H1 (cell line): ENCODE results near the gene GNB3. TPM values are rescaled to one million over a fixed set of nuclear protein-coding genes. Genes with fewer than 3 reads are reported as not detected.

Experiments
- CTCF ChIA-PET: fragments of 300-600 bp; sonication (Branson Sonifier 250); formaldehyde crosslinking; loops from one replicate; lab custom pipeline; 2021; ENCODE audit not compliant: partially characterized antibody; lab: Charles Lee
- POLR2A ChIA-PET: fragments of 300-600 bp; sonication (Branson Sonifier 250); formaldehyde crosslinking; loops from one replicate; lab custom pipeline; 2021; ENCODE audit warnings: inconsistent platforms; ENCODE audit not compliant: partially characterized antibody; lab: Charles Lee
- DNase-seq, 2 experiments: peaks; one replicate each; pipeline versions ENCODE4 v3.0.0 to v3.0.0-alpha.2; 2010 to 2022; ENCODE audit warnings: low spot score in 2 of 2, low read depth in 1 of 2, mixed read lengths in 1 of 2
- FAIRE-seq: peaks from 2 replicates; lab custom pipeline; 2011; peaks lifted over from hg19 to GRCh38; lab: Jason Lieb, UNC
- H2AFZ ChIP-seq: 2 replicates; pipeline ENCODE4 v1.8.1; 2012; ENCODE audit warnings: low read length, inconsistent platforms
- H2AK5ac ChIP-seq: 2 replicates; pipeline ENCODE4 v1.6.1; 2013; ENCODE audit warnings: low read depth, low read length
- H2BK120ac ChIP-seq: replicated peaks from 2 replicates; pipeline ENCODE3; 2013; ENCODE audit warnings: low read depth, low read length, inconsistent platforms
- H2BK12ac ChIP-seq: 2 replicates; pipeline ENCODE4 v1.6.1; 2013; ENCODE audit warnings: low read depth, low read length
- H2BK15ac ChIP-seq: 2 replicates; pipeline ENCODE4 v1.6.1; 2013; ENCODE audit warnings: low read length
- H2BK20ac ChIP-seq: 2 replicates; pipeline ENCODE4 v1.6.1; 2013; ENCODE audit warnings: low read length
- H2BK5ac ChIP-seq: 2 replicates; pipeline ENCODE4 v1.6.1; 2013; ENCODE audit warnings: low read depth, low read length
- H3K14ac ChIP-seq: 2 replicates; pipeline ENCODE4 v1.6.1; 2013; ENCODE audit warnings: inconsistent platforms; ENCODE audit not compliant: insufficient read length
- H3K18ac ChIP-seq: 2 replicates; pipeline ENCODE4 v1.6.1; 2013; ENCODE audit warnings: low read length; ENCODE audit errors: extremely low read depth
- H3K23ac ChIP-seq: 2 replicates; pipeline ENCODE4 v1.6.1; 2013; ENCODE audit warnings: inconsistent platforms; ENCODE audit not compliant: insufficient read length
- H3K23me2 ChIP-seq: 2 replicates; pipeline ENCODE4 v1.6.1; 2013; ENCODE audit warnings: low read depth, low read length
- H3K27ac ChIP-seq: 2 replicates; pipeline ENCODE4 v1.6.1; 2011; ENCODE audit warnings: low read depth, low read length, inconsistent platforms
- H3K27me3 ChIP-seq, 4 experiments: replicated peaks in 1 of 4; 1 replicate in 1 of 4; 2 replicates in 3 of 4; pipeline versions ENCODE4 v1.6.1 to v1.8.1; 2011 to 2013; ENCODE audit warnings: low read length in 3 of 4, mild to moderate bottlenecking in 3 of 4, inconsistent platforms in 2 of 4, mixed read lengths in 2 of 4, moderate library complexity in 1 of 4; ENCODE audit not compliant: control insufficient read depth in 3 of 4, insufficient read depth in 3 of 4; ENCODE audit errors: extremely low read depth in 1 of 4
- H3K36me3 ChIP-seq, 4 experiments: 2 replicates each; pipeline versions ENCODE4 v1.6.1 to v1.8.1; 2011 to 2013; ENCODE audit warnings: mild to moderate bottlenecking in 4 of 4, low read length in 3 of 4, moderate library complexity in 2 of 4, control low read depth in 1 of 4, inconsistent platforms in 1 of 4; ENCODE audit not compliant: insufficient read depth in 4 of 4, control insufficient read depth in 2 of 4
- H3K4ac ChIP-seq: replicated peaks from 2 replicates; pipeline ENCODE3; 2013; ENCODE audit warnings: low read length, low read depth, mixed read lengths, inconsistent platforms; ENCODE audit not compliant: insufficient read length
- H3K4me1 ChIP-seq, 4 experiments: replicated peaks in 1 of 4; 1 replicate in 1 of 4; 2 replicates in 3 of 4; pipeline versions ENCODE4 v1.6.1 to v1.8.1; 2011 to 2013; ENCODE audit warnings: low read length in 3 of 4, inconsistent platforms in 2 of 4, mixed read lengths in 1 of 4; ENCODE audit not compliant: insufficient read depth in 4 of 4, control insufficient read depth in 3 of 4
- H3K4me2 ChIP-seq, 2 experiments: 2 replicates each; pipeline versions ENCODE4 v1.6.1 to v1.8.1; 2011 to 2013; ENCODE audit warnings: low read depth in 2 of 2, low read length in 2 of 2, control low read depth in 1 of 2, inconsistent platforms in 1 of 2, mild to moderate bottlenecking in 1 of 2; ENCODE audit not compliant: insufficient read depth in 1 of 2
- H3K4me3 ChIP-seq, 4 experiments: fragments of 200-600, 300-600 bp in 1 of 4; sonication (generic), shearing (Covaris generic), sonication (Bioruptor Twin) in 1 of 4; 2 replicates each; pipeline versions ENCODE4 v1.5.1 to v1.8.1; 2011 to 2016; ENCODE audit warnings: low read length in 4 of 4, low read depth in 3 of 4, control low read depth in 2 of 4, inconsistent platforms in 2 of 4, mild to moderate bottlenecking in 2 of 4, mixed read lengths in 1 of 4, moderate library complexity in 1 of 4; ENCODE audit not compliant: insufficient read depth in 2 of 4; ENCODE audit errors: extremely low read depth in 1 of 4
- H3K56ac ChIP-seq: replicated peaks from 2 replicates; pipeline ENCODE3; 2013; ENCODE audit warnings: low read depth, mild to moderate bottlenecking, mixed read lengths, low read length, inconsistent platforms; ENCODE audit not compliant: insufficient read length
- H3K79me1 ChIP-seq: 2 replicates; pipeline ENCODE4 v1.6.1; 2013; ENCODE audit warnings: low read depth, low read length, control low read depth
- H3K79me2 ChIP-seq, 2 experiments: 2 replicates each; pipeline versions ENCODE4 v1.6.1 to v1.8.1; 2012 to 2013; ENCODE audit warnings: low read length in 2 of 2, mild to moderate bottlenecking in 2 of 2, inconsistent platforms in 1 of 2; ENCODE audit not compliant: insufficient read depth in 2 of 2, control insufficient read depth in 1 of 2
- H3K9ac ChIP-seq, 4 experiments: replicated peaks in 1 of 4; 1 replicate in 1 of 4; 2 replicates in 3 of 4; pipeline versions ENCODE4 v1.6.1 to v1.8.1; 2011 to 2013; ENCODE audit warnings: low read depth in 3 of 4, low read length in 3 of 4, control low read depth in 2 of 4, mild to moderate bottlenecking in 2 of 4, moderate library complexity in 2 of 4, inconsistent platforms in 1 of 4; ENCODE audit errors: extremely low read depth in 1 of 4
- H3K9me3 ChIP-seq, 2 experiments: 2 replicates each; pipeline versions ENCODE4 v1.6.1 to v1.8.1; 2012 to 2013; ENCODE audit warnings: mild to moderate bottlenecking in 2 of 2, moderate library complexity in 2 of 2, control low read depth in 1 of 2, inconsistent platforms in 1 of 2, low read depth in 1 of 2, low read length in 1 of 2, mixed read lengths in 1 of 2; ENCODE audit not compliant: insufficient read depth in 2 of 2
- H4K20me1 ChIP-seq, 2 experiments: replicated peaks in 1 of 2; 2 replicates each; pipeline versions ENCODE3 to v1.8.1; 2011 to 2013; ENCODE audit warnings: inconsistent platforms in 2 of 2, low read length in 2 of 2, mild to moderate bottlenecking in 1 of 2; ENCODE audit not compliant: insufficient read depth in 2 of 2, control insufficient read depth in 1 of 2
- H4K5ac ChIP-seq: 2 replicates; pipeline ENCODE4 v1.6.1; 2013; ENCODE audit warnings: low read length, low read depth, mixed read lengths, inconsistent platforms; ENCODE audit not compliant: insufficient read length
- H4K8ac ChIP-seq: 2 replicates; pipeline ENCODE4 v1.8.0; 2013; ENCODE audit warnings: mild to moderate bottlenecking, moderate library complexity, low read length, inconsistent platforms; ENCODE audit not compliant: insufficient read depth; ENCODE audit errors: extremely low read depth
- H4K91ac ChIP-seq: replicated peaks from 2 replicates; pipeline ENCODE3; 2013; ENCODE audit warnings: low read length, mixed read lengths, inconsistent platforms; ENCODE audit not compliant: insufficient read length
- ASH2L ChIP-seq: fragments of 200-600, 300-600 bp; sonication (generic); IDR thresholded peaks from one replicate; pipeline ENCODE4 v1.7.1; 2017; ENCODE audit warnings: low read length
- BACH1 ChIP-seq: IDR thresholded peaks from 2 replicates; pipeline ENCODE4 v1.6.1; 2012; ENCODE audit warnings: low read length, improper control_type of control experiment
- EP300 ChIP-seq, 2 experiments: IDR thresholded peaks; 1 replicate in 1 of 2; 2 replicates in 1 of 2; pipeline ENCODE4 v1.6.1; 2011 to 2012; ENCODE audit warnings: low read depth in 2 of 2, low read length in 2 of 2, mild to moderate bottlenecking in 2 of 2, borderline replicate concordance in 1 of 2, inconsistent platforms in 1 of 2, moderate library complexity in 1 of 2
- HDAC2 ChIP-seq, 2 experiments: fragments of 300-600 bp in 1 of 2; sonication (generic) in 1 of 2; IDR thresholded peaks; 2 replicates each; pipeline ENCODE4 v1.6.1; 2011 to 2012; ENCODE audit warnings: low read depth in 2 of 2, low read length in 2 of 2, mild to moderate bottlenecking in 2 of 2, moderate library complexity in 2 of 2, borderline replicate concordance in 1 of 2, inconsistent platforms in 1 of 2
- HDAC6 ChIP-seq: IDR thresholded peaks from one replicate; pipeline ENCODE4 v1.7.1; 2012; ENCODE audit warnings: low read depth, mild to moderate bottlenecking, inconsistent platforms, low read length, moderate library complexity
- KDM4A ChIP-seq: IDR thresholded peaks from one replicate; pipeline ENCODE4 v1.7.1; 2012; ENCODE audit warnings: low read depth, mild to moderate bottlenecking, moderate library complexity, low read length, inconsistent platforms; ENCODE audit not compliant: severe bottlenecking
- KDM5A ChIP-seq: fragments of 200-600 bp; IDR thresholded peaks from 2 replicates; pipeline ENCODE4 v1.7.1; 2012; ENCODE audit warnings: mild to moderate bottlenecking, low read length, inconsistent platforms, mixed read lengths
- PHF8 ChIP-seq: fragments of 200-600 bp; sonication (generic); conservative IDR thresholded peaks from 2 replicates; pipeline ENCODE4 v1.7.1; 2012; ENCODE audit warnings: low read depth, mild to moderate bottlenecking, inconsistent platforms, low read length, moderate library complexity
- RBBP5 ChIP-seq: IDR thresholded peaks from 2 replicates; pipeline ENCODE4 v1.7.1; 2012; ENCODE audit warnings: low read depth, mild to moderate bottlenecking, inconsistent platforms, low read length, moderate library complexity, borderline replicate concordance
- SP1 ChIP-seq: IDR thresholded peaks from 2 replicates; pipeline ENCODE4 v1.6.1; 2011; ENCODE audit warnings: low read depth, low read length
- SP2 ChIP-seq: IDR thresholded peaks from 2 replicates; pipeline ENCODE4 v1.6.1; 2012; ENCODE audit warnings: mild to moderate bottlenecking, low read length, inconsistent platforms
- TAF7 ChIP-seq: optimal IDR thresholded peaks from 2 replicates; pipeline ENCODE3; 2011; ENCODE audit warnings: low read depth, mild to moderate bottlenecking, inconsistent platforms, low read length, moderate library complexity, borderline replicate concordance
- WGBS, 2 experiments: shearing (Covaris generic) in 1 of 2; methylation state at CpG; one replicate each; pipeline versions ENCODE4 v1.1.6 to v1.1.7; 2013 to 2015; ENCODE audit warnings: low lambda C conversion rate in 2 of 2, mixed read lengths in 2 of 2, inconsistent platforms in 1 of 2, low coverage in 1 of 2, missing lambda C conversion rate in 1 of 2; ENCODE audit not compliant: insufficient replicate concordance in 2 of 2, insufficient coverage in 1 of 2, insufficient read length in 1 of 2; ENCODE audit errors: extremely low coverage in 1 of 2, missing lambda C conversion rate in 1 of 2; 5-methylcytosine and 5-hydroxymethylcytosine counted together
- polyA plus RNA-seq, 7 experiments: library from polyadenylated mRNA; depleted of rRNA in 3 of 7; stranded (reverse) in 5 of 7; unstranded in 2 of 7; fragments of >200 nt in 5 of 7; fragments of 200-250 nt in 2 of 7; gene quantifications; 1 replicate in 5 of 7; 2 replicates in 1 of 7; 4 replicates in 1 of 7; pipeline versions ENCODE4 v1.2.1 to v1.2.3, GENCODE V29; 2011 to 2013; ENCODE audit warnings: missing spikeins in 2 of 7, mixed read lengths in 2 of 7
- total RNA-seq: library from RNA; stranded (reverse); fragmentation: NEBNext Ultra II Directional; extraction: Animal tissue kit (Norgen Biotek cat#: 25700); gene quantifications from 2 replicates; pipeline ENCODE4 v1.2.1, GENCODE V29; 2021

The GNB3 gene
- total and polyA plus RNA-seq, 2 of the 8 experiments (the other 6 are each of a cell fraction or from before 2014, with no cell fraction given): 9.9 TPM

DNA sequence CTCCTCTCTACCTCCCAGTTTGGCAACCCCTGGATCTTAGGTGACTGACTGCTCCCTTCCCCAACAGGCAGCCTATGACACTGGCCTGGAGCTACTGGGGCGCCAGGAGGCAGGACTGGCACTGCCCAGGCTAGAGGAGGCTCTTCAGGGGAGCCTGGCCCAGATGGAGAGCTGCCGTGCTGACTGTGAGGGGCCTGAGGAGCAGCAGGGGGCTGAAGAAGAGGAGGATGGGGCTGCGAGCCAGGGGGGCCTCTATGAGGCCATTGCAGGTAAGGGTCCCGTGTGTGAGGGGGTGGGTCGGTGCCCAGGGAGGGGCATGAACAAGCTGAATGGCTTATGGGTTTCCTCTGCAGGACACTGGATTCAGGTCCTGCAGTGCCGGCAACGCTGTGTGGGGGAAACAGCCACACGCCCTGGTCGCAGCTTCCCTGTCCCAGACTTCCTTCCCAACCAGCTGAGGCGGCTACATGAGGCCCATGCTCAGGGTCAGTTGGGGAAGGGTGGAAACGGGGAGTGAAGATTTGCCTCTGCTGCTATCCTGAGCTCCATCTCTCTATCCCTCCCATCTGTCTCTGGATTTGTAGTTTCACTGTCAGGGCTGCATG, 10.3 kb upstream of the GNB3 start:
- Histone ChIP-seq H3K27me3 (no peaks in the 10 kb centered on the region; a peak in 2 of 7 replicates), H3K27ac (no peak overlapping the region), H4K5ac (no peak overlapping the region), H3K36me3 (peaks cover 16 to 33% (median 30%) of the 10 kb centered on the region in 4 experiments), H4K20me1 (peaks cover 0 to 4% of the 10 kb centered on the region in 2 experiments), H3K4me2 (peak overlapping the region; percentile 77 to 99; a peak in 3 of 4 replicates), H4K91ac (no peak overlapping the region), H3K79me1 (peaks cover 4% of the 10 kb centered on the region), H2BK120ac (no peak overlapping the region), H2BK5ac (peak overlapping the region; percentile 69; the same call in 1 of the 2 replicates), H2AFZ (no peak overlapping the region), H3K9me3 (no peaks in the 10 kb centered on the region), H2BK12ac (no peak overlapping the region), H3K23ac (no peak overlapping the region), H3K9ac (no peak overlapping the region; a peak in 1 of 7 replicates), H3K4me3 (peak overlapping the region in 1 of 4 experiments; percentile 89; a peak in 1 of 8 replicates), H3K14ac (no peak overlapping the region), H2BK15ac (no peak overlapping the region), H2AK5ac (no peak overlapping the region), H3K18ac (no peak overlapping the region), H3K79me2 (peaks cover 0 to 9% of the 10 kb centered on the region in 2 experiments; a peak in 1 of 4 replicates), H3K4me1 (peaks cover 4 to 19% (median 14%) of the 10 kb centered on the region in 4 experiments), H4K8ac (0 out of 2 replicates have a peak overlapping the region, but pooled peaks have one; percentile 32), H3K4ac (no peak overlapping the region), H3K56ac (no peak overlapping the region), H2BK20ac (no peak overlapping the region), H3K23me2 (peaks cover 10% of the 10 kb centered on the region)
- FAIRE-seq (no peak), DNase-seq (no peak)
- TF ChIP-seq ASH2L (no peak), SP2 (no peak), BACH1 (no peak), HDAC2 (IDR thresholded peaks at IDR 0.05; ENCODE audit: borderline replicate concordance in 1 of 2, low read depth in 2 of 2, low read length in 2 of 2) (no peak), KDM5A (no peak), TAF7 (no peak), RBBP5 (no peak), HDAC6 (no peak), SP1 (no peak), PHF8 (no peak), KDM4A (no peak), EP300 (IDR thresholded peaks at IDR 0.05; ENCODE audit: borderline replicate concordance in 1 of 2, low read depth in 2 of 2, low read length in 2 of 2) (no peak)
- 88% methylated on average over 9 of the region's 11 CpGs; no CpG with 5 or more reads in 1 of the 2 experiments for WGBS, 2 experiments
- ChIA-PET CTCF (interaction anchor here (1.2 to 23.7 kb wide), 5 partner anchors 11 to 222 kb away, joined by 3 to 532 read pairs (median 292); partner anchors contain the start of genes CD4, CDCA3, GNB3 and LAG3), POLR2A (interaction anchor here (1.1 to 27.1 kb wide), 12 partner anchors 9 to 228 kb away, joined by 3 to 388 read pairs (median 8); partner anchors contain the start of genes CDCA3, GNB3, GPR162 and LAG3)
